ENCODE data around the gene IL1RAPL2.
"Not testable (repeated sequence)": the region's sequence is repeated elsewhere in the genome, so short reads cannot be mapped to it uniquely, and the experiment has no call there.

IL1RAPL2 gene

DNA sequence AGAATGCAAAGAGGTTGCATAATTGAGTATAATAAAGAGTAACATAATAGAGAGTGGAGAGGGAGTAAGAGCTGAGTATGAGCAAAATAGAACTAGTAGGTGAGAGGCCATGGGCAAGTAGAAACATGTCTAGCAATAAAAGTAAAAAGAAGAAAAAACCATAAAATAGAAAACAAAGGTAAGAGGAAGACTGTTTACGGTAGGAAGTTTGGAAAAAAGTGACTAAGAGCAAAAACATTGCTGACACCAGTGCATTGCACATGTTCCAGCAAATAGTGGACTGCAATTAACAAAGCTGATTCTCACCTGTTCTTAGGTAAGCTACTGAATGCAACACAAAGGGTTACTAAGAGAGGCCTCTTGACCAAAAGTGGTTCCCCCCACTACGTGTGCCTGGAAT lies 451.6 kb downstream of the IL1RAPL2 start:
- DNase-seq (ENCODE audit: low read depth, low spot score) = no peak

DNA sequence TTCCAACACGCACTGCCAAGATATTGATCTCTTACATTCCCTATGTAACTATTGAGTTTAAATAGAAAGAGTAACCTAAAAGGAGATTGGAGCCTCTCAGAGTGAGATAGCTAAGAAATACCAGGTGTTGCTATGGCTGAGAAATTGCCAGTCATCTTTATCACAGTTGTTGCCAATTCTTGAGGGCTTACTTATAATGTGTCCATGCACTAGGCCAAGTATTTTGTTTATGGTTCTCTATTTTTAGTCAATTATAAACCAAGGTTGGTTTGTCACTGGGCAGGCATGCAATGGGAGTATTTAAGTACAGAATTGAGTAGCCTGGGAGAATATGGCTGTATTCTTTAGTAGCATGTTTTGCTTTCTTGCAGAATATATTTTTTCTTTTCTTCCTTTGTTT lies 452.9 kb downstream of the IL1RAPL2 start:
- no peak for DNase-seq (ENCODE audit: low read depth, low spot score)

DNA sequence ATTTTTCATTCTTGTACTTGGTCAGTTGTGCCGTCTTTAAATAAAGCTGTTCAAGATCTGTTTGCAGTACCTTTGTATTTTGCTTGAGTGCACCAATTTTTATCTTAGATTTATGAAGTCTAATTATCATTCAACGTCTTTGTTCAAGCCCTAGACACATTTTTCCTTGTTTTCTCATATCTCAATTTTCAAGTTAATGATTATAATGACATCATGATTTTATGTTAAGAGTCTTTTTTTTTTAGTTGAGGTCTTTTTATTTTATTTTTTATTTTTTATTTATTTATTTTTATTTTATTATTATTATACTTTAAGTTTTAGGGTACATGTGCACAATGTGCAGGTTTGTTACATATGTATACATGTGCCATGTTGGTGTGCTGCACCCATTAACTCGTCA lies 463.0 kb downstream of the IL1RAPL2 start:
- DNase-seq (ENCODE audit: low read depth, low spot score) = not testable (repeated sequence)

- no peak for DNase-seq (ENCODE audit: low read depth, low spot score)
These were observed 472.8 kb downstream of the IL1RAPL2 start for GRCh38 chrX:105038672-105039328.

DNA sequence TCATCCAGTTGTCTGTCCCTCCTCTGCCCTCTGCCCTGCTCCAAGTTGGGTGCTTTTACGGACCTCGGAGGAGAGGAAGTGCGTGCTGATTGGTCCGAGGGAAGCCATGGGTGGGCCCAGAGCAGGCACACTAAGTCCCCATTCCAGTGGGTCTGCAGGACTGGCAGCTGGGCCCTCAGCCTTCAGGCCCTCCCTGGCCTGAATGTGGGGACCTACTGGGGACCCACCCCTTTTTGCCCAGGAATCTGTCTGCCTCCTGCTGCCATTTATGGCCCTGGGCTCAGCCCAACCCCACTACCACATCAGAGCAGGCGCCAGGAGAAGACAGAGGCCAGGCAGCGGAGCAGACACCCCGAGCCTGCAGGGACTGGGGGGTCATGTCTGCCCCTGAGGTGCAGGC lies 484.9 kb downstream of the IL1RAPL2 start:
- DNase-seq (ENCODE audit: low read depth, low spot score) = no peak

- DNase-seq (ENCODE audit: low read depth, low spot score) = no peak
These were observed 485.4 kb downstream of the IL1RAPL2 start for GRCh38 chrX:105051364-105051763.

DNA sequence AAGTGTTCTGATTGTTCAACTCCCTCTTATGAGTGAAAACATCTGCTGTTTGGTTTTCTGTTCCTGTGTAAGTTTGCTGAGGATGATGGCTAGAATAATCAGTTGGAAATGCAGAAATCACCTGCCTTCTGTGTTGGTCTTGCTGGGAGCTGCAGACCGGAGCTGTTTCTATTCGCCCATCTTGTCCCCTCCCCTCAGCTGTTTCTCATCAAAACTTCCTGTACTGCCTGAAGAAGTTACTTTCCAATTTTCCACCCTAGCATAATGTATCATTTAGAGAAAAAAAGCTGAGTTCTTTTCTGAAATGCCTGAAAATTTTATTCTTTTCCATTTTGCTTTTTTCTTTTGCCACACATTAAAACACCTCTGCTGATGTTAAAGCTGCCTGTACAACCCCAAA lies 486.9 kb downstream of the IL1RAPL2 start:
- no peak for DNase-seq (ENCODE audit: low read depth, low spot score)

DNA sequence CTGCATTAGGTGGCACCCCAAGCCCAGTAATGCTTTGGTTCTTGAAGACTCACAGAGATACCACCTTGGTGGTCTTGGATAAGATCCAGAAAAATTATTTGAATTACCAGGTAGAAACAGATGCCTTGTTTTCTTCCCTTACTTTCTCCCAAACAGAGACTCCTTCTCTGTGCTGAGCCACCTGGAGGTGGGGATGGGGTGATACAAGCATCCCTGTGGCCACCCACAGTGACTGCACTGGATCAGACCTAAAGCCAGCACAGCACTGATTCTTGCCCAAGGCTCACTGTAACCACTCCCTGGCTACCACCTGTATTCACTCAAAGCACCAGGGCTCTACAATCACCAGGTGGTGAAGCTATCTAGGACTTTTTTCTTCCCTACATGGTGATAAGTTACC lies 497.7 kb downstream of the IL1RAPL2 start:
- DNase-seq (ENCODE audit: low read depth, low spot score) = no peak

- no peak for DNase-seq (ENCODE audit: low read depth, low spot score)
These were observed 532.2 kb downstream of the IL1RAPL2 start for GRCh38 chrX:105098201-105098600.

- no peak for DNase-seq (ENCODE audit: low read depth, low spot score)
These were observed 532.8 kb downstream of the IL1RAPL2 start for GRCh38 chrX:105098812-105099211.

GRCh38 chrX:105101378-105101777 lies 535.4 kb downstream of the IL1RAPL2 start:
- DNase-seq (ENCODE audit: low read depth, low spot score) = no peak

- no peak for DNase-seq (ENCODE audit: low read depth, low spot score)
These were observed 543.9 kb downstream of the IL1RAPL2 start for GRCh38 chrX:105109936-105110335.

GRCh38 chrX:105114554-105115130 lies 548.6 kb downstream of the IL1RAPL2 start:
- DNase-seq (ENCODE audit: low read depth, low spot score) = no peak

DNA sequence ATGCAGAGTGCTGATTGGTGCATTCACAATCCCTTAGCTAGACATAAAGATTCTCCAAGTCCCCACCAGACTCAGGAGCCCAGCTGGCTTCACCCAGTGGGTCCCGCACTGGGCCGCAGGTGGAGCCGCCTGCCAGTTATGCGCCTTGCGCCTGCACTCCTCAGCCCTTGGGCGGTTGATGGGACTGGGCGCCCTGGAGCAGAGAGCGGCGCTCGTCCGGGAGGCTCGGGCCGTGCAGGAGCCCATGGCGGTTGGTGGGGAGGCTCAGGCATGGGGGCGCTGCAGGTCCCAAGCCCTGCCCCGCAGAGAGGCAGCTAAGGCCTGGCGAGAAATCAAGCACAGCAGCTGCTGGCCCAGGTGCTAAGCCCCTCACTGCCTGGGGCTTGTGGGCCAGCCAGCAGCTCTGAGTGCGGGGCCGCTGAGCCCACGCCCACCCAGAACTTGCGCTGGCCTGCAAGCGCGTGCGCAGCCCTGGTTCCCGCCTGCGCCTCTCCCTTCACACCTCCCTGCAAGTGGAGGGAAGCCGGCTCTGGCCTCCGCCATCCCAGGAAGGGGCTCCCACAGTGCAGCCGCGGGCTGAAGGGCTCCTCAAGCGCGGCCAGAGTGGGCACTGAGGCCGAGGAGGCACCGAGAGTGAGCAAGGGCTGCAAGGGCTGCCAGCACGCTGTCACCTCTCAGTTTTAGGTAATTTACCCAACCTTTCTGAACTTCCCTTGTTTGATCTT lies 549.8 kb downstream of the IL1RAPL2 start:
- DNase-seq (ENCODE audit: low read depth, low spot score) = not testable (repeated sequence)

DNA sequence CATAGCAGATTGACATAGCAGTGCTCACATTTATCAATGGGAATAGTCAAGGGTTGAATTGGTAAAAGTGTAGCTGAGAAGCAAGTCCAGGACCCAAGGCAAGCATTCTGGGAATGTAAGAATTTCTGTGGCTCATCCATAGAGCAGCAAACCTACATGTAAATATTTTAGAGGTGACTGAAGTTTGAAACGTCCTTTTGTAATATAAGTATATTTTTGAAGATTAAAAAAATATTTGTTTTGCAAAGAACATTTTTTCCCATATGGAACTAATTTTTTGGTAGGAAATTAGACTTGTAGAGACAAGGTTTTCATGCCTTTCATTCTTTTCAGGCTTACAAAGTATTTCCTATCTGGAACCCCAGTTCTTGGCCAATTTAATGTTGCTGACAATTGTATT lies 550.5 kb downstream of the IL1RAPL2 start:
- no peak for DNase-seq (ENCODE audit: low read depth, low spot score)

DNA sequence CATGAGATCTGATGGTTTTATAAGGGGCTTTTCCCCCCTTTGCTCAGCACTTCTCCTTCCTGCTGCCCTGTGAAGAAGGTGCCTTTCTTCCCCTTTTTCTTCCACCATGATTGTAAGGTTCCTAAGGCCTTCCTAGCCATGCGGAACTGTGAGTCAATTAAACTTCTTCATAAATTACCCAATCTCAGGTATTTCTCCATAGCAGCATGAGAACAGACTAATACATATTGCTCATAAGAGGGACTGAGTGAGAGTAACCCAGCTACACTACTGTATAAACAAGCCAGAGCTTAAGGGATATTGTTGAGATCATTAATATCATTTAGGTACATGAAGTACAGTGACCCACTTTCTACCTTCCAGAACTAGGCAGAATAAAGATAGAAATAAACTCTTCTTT lies 551.6 kb downstream of the IL1RAPL2 start:
- DNase-seq (ENCODE audit: low read depth, low spot score) = no peak

DNA sequence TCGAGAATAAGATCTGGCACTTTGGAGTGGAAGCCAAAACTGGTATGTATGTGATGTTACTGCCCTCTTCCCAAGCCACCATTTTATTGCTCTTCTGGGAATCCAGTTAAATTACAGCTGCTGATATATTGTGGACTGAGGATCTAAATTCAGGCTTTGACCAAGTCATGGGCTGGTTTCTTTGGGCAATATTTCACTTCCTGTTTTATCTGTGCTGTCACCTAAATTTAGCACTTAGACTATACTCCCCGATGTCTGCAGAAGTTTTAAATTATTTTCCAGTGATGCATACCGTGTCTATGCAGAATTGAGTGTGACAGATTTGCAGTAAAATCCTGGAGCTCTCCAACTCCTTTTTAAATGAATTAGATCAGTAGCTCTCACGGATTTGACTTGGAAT lies 554.5 kb downstream of the IL1RAPL2 start:
- DNase-seq (ENCODE audit: low read depth, low spot score) = no peak

DNA sequence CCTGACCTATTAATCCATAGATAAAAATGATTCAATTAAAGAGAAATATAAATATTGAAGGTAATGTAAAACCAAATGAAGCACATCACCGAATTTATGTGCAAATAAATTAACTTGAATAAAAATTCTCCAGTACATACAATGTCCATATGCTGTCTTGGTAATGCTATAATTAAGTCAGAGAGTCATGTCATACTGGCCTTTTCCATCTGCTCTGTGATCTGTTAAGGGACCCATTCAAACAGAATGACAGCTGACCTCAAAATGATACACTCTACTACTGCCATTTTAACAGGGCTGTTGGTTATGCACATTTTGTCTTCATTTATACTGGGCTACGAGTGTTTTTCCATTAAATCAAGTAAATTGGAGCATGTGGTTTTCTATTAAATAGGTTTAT lies 555.2 kb downstream of the IL1RAPL2 start:
- DNase-seq (ENCODE audit: low read depth, low spot score) = no peak

GRCh38 chrX:105126201-105126600 lies 560.2 kb downstream of the IL1RAPL2 start:
- no peak for DNase-seq (ENCODE audit: low read depth, low spot score)

GRCh38 chrX:105134273-105134672 lies 568.3 kb downstream of the IL1RAPL2 start:
- no peak for DNase-seq (ENCODE audit: low read depth, low spot score)

DNA sequence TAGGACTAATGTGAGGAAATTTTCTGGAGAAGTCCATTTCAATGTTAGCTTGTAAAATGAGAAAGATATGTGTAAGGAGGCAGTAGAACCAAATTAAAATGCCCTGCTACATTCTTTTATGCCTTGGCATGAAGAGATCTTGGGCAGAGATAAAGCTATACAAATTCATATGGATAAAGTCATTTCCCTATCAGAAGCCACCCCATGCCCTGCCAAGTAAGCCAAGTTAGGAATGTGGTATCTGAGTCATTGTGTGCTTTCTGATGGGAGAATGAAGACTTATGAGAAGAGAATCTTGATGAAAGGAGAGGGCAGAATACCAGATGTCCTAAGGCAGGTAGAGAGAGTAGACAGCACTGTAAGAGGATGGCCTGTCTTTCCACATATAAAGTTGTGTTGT lies 570.8 kb downstream of the IL1RAPL2 start:
- DNase-seq (ENCODE audit: low read depth, low spot score) = no peak

DNA sequence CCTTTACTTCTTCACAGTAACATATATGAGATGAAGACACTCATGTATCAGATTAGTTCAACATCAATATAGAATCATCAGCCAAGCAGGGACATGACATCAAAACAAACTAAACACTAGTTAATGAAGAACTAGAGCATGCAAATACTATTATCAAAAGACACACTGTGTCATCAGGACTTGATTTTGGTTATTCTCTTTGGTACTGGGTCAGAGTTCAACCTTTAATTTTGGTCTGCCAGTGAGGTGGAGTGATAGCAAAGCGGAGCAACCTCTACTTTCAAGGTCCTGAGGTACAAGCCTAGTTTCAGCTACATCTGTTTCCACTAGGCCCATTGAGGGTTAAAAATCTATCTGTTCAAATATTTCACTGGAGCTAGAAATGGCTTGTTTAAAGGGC lies 584.0 kb downstream of the IL1RAPL2 start:
- DNase-seq (ENCODE audit: low read depth, low spot score) = no peak

DNA sequence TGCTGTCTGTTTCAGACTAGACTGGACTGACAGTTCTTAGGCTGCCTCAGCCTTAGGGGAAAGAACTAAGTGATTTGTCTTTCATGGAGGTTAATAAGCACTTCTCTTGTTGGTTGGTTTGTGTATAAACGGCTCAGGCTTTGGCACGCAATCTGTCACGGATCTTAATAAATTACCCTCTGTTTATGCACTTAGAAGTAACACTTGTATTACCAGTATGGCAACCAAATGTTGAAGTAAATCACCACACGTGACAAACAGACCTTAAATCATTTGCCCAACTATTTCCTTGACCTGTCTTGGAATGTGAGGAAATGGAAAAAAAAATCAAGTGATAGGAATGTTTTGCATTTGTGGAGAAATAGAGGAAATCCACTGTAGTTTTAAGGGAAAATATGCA lies 584.6 kb downstream of the IL1RAPL2 start:
- DNase-seq (ENCODE audit: low read depth, low spot score) = no peak

Data from activated CD4-positive, CD25-positive, alpha-beta regulatory T cell treated with anti-CD3 and anti-CD28 coated beads, Interleukin-2, amount 50 U/mL, for 16 hours (primary cell).